Retinal pigment epithelial cell (primary cell): ENCODE results near the gene IL17RD.

Experiments used
- DNase-seq: peaks from one replicate; pipeline ENCODE4 v3.0.0-alpha.2; 2010; ENCODE audit warnings: low read depth
- H3K4me3 ChIP-seq: 2 replicates; pipeline ENCODE4 v1.5.1; 2011; ENCODE audit warnings: mild to moderate bottlenecking, low read length, control low read depth, moderate library complexity
- TF ChIP-seq, protein P1 (sequence below): conservative IDR thresholded peaks from 2 replicates; pipeline ENCODE4 v1.5.1; 2011; ENCODE audit warnings: low read depth, low read length, control low read depth, inconsistent platforms

IL17RD gene

GRCh38 chr3:57130571-57131209 lies 34.5 kb downstream of the IL17RD start:
- no peak for DNase-seq
- H3K4me3 ChIP-seq, result no peak overlapping the region
- TF ChIP-seq, protein P1, sequence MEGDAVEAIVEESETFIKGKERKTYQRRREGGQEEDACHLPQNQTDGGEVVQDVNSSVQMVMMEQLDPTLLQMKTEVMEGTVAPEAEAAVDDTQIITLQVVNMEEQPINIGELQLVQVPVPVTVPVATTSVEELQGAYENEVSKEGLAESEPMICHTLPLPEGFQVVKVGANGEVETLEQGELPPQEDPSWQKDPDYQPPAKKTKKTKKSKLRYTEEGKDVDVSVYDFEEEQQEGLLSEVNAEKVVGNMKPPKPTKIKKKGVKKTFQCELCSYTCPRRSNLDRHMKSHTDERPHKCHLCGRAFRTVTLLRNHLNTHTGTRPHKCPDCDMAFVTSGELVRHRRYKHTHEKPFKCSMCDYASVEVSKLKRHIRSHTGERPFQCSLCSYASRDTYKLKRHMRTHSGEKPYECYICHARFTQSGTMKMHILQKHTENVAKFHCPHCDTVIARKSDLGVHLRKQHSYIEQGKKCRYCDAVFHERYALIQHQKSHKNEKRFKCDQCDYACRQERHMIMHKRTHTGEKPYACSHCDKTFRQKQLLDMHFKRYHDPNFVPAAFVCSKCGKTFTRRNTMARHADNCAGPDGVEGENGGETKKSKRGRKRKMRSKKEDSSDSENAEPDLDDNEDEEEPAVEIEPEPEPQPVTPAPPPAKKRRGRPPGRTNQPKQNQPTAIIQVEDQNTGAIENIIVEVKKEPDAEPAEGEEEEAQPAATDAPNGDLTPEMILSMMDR, result no peak

DNA sequence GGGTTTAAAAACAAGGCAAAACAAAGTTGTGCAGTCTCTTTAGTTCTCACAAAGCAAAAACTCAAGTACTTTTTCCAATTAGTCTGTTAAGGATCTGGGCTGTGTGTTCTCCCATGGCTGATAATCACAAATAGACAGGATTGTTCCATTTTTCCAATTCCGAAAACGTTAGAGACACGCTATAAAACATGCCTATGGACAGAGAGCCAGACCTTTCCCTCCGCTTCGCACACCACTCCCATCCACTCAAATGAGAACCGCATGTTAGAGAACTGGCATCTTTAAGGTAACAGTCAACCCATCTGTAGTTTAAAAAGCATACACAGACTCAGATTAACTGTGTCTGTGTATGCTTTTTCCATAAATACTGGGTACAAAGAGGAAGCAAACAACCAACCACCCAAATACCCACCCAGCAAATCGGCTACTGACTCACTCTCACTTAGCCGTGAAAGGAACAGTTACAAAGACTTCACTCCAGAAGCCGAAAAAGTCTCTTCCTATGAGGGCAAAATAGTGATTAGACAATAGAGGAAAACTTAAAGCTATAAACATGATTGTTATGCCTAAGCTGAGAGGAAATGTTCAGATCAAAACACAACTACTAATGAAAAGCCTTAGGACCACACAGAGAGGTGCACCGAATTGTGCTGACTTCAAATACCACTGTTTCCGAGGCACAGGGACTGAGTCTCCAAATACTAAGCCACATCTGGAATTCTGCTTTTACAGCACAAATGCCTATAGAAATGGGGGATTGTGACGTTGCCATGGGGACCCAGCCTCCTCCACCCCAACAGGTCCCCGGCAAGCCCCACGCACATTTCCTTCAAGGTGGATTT lies 36.1 kb downstream of the IL17RD start:
- H3K4me3 ChIP-seq, result no peak overlapping the region
- TF ChIP-seq, protein P1, result no peak
- DNase-seq, result no peak

DNA sequence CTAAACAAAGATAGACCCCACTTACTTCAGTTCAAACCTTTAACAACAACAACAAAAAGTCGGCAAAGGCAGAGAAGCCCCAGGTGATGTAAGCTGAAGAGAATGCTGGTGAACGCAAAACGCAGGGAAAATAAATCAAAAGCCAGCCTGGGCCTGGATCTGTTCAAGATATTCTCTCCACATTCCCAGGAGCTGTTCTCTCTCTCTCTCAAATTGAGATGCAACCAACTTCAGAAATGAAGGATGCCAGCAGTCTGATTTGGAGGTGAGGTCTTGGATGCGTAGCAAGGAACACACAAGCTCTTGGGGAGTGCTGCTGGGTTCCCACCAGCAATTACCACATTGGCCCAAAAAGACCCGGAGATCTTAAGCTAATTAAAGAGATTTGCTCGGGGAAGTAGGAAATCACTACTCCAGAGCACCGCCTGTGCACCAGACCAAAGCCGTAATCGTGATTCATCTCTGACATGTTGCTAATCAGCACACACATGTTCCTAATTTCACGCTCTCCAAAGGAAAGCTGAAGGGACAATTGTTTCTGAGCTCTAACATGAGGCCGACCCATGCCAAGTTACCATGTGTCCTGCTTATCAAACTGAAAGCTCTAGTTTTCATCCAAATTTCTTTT lies 37.1 kb downstream of the IL17RD start:
- peak; percentile 80 for DNase-seq
- TF ChIP-seq, protein P1, result no peak
- H3K4me3 ChIP-seq, result peak overlapping the region; percentile 7

DNA sequence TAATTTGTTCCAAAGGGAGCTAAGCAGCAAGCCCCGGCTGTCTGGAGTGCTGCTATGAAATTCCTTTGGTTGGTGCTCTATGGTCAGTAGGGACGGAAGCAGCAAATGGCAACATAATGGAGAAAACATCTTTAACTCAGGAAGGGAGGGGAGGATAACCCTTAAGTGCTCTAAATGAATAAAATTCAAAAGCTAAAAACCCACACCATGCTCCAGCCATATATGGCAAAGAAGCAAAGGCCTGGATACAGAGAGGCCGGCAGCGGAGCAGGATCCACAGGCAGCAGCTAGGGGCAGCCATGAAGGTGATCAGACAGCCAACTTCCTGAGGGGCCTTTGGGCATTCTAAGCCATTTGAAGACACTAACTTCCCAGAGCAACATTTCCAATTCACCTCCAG lies 38.9 kb downstream of the IL17RD start:
- no peak for DNase-seq
- H3K4me3 ChIP-seq, result no peak overlapping the region
- TF ChIP-seq, protein P1, result no peak

GRCh38 chr3:57120451-57121174 lies 44.5 kb downstream of the IL17RD start:
- DNase-seq, result no peak
- TF ChIP-seq, protein P1, result no peak
- H3K4me3 ChIP-seq, result no peak overlapping the region

DNA sequence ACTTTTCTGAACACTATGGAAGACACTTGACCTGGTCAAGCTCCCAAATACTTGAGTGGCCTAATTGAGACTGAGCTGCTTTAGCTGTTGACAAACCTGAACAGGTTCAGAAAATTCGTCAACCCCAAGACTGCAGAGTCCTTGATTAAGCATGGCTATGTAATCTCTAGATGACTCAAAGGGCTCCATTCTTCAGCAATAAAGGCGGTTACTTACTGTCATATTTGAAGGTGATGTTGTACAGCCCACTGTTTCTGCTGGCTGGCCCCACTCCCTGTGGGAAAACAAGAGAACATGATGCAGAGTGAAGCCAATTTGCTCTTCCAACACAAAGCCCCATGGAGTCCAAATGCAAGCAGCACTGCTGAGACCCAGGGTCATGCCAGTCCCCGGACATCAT lies 45.1 kb downstream of the IL17RD start:
- TF ChIP-seq, protein P1, result no peak
- H3K4me3 ChIP-seq, result no peak overlapping the region

More for the DNA sequence above, 45.1 kb downstream of the IL17RD start:
- no peak for DNase-seq
